HEK293 (cell line): Measurements from ENCODE around the gene RYR2.

ENCODE experiments used
- ZNF184 ChIP-seq: fragments of 450-650 bp; IDR thresholded peaks from 2 replicates; pipeline ENCODE4 v1.5.1; 2018; ENCODE audit warnings: missing biosample characterization, mild to moderate bottlenecking, missing genetic modification characterization
- TF ChIP-seq, protein P1 (sequence below): fragments of 450-650 bp; formaldehyde crosslinking; IDR thresholded peaks from 2 replicates; pipeline ENCODE4 v1.5.1; 2016; ENCODE audit warnings: missing biosample characterization, missing genetic modification characterization

DNA sequence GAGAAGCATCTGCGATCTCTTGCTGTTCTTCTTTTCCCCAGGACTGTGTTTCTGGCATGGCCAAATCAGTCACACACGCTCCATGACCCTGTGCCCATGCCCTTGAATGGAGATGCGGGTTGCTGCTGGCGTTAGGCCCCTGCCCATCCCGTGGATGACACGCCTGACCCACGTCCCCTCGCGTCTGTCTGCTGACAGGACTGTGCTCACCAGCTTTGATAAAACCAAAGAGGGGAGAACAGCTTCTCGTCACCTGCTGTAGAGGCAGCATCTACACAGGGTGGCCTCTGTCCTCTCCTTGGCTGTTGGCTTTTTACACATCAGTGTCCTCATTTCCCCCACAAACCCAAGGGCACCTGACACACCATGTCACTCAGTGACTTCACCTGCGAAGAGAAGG is 44.6 kb upstream of the RYR2 start:
- TF ChIP-seq, protein P1, sequence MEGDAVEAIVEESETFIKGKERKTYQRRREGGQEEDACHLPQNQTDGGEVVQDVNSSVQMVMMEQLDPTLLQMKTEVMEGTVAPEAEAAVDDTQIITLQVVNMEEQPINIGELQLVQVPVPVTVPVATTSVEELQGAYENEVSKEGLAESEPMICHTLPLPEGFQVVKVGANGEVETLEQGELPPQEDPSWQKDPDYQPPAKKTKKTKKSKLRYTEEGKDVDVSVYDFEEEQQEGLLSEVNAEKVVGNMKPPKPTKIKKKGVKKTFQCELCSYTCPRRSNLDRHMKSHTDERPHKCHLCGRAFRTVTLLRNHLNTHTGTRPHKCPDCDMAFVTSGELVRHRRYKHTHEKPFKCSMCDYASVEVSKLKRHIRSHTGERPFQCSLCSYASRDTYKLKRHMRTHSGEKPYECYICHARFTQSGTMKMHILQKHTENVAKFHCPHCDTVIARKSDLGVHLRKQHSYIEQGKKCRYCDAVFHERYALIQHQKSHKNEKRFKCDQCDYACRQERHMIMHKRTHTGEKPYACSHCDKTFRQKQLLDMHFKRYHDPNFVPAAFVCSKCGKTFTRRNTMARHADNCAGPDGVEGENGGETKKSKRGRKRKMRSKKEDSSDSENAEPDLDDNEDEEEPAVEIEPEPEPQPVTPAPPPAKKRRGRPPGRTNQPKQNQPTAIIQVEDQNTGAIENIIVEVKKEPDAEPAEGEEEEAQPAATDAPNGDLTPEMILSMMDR = no peak
- TF ChIP-seq ZNF184 (tag by site-specific recombination) = no peak
